22Rv1 (cell line): ENCODE measurements around the gene SPATA12.

ENCODE experiments used
- CTCF ChIP-seq: fragments of 450-650 bp; IDR thresholded peaks from 2 replicates; pipeline ENCODE4 v1.5.1; 2017; ENCODE audit warnings: mild to moderate bottlenecking
- ZFX ChIP-seq: fragments of 450-650 bp; IDR thresholded peaks from 2 replicates; pipeline ENCODE4 v1.6.1; 2017; ENCODE audit warnings: antibody characterized with exemption, borderline replicate concordance

- TF ChIP-seq CTCF (no peak), ZFX (no peak)
These were observed 1.1 kb upstream of the SPATA12 start for GRCh38 chr3:57059411-57059810.
